GM12891 (cell line): ENCODE data around the gene DPP10.

Source experiments
- PAX5 ChIP-seq: IDR thresholded peaks from 2 replicates; pipeline ENCODE4 v1.6.1; 2011; ENCODE audit warnings: low read length, moderate library complexity, mild to moderate bottlenecking; ENCODE audit not compliant: insufficient read depth, severe bottlenecking
- POLR2A ChIP-seq: IDR thresholded peaks from 2 replicates; pipeline ENCODE4 v1.6.1; 2011; ENCODE audit warnings: low read depth, low read length, control low read depth
- POLR2AphosphoS5 ChIP-seq: IDR thresholded peaks from 2 replicates; pipeline ENCODE4 v1.6.1; 2011; ENCODE audit warnings: low read depth, low read length, control low read depth

- TF ChIP-seq POLR2A (no peak), POLR2AphosphoS5 (no peak), PAX5 (no peak)
These were observed 1154.4 kb downstream of the DPP10 start for GRCh38 chr2:115596659-115597375.
